Activated CD8-positive, alpha-beta memory T cell treated with anti-CD3 and anti-CD28 coated beads for 1 hour (primary cell): ENCODE measurements around the gene DIPK1B.

Experiments used
- DNase-seq, 2 donors: peaks; one replicate each; pipeline ENCODE4 v3.0.0-alpha.2; 2020; ENCODE audit warnings: low read depth in 1 of 2; ENCODE audit errors: extremely low read depth in 1 of 2

DIPK1B gene

GRCh38 chr9:136673088-136673974 is 39.0 kb upstream of the DIPK1B start:
- no peak for DNase-seq

DNA sequence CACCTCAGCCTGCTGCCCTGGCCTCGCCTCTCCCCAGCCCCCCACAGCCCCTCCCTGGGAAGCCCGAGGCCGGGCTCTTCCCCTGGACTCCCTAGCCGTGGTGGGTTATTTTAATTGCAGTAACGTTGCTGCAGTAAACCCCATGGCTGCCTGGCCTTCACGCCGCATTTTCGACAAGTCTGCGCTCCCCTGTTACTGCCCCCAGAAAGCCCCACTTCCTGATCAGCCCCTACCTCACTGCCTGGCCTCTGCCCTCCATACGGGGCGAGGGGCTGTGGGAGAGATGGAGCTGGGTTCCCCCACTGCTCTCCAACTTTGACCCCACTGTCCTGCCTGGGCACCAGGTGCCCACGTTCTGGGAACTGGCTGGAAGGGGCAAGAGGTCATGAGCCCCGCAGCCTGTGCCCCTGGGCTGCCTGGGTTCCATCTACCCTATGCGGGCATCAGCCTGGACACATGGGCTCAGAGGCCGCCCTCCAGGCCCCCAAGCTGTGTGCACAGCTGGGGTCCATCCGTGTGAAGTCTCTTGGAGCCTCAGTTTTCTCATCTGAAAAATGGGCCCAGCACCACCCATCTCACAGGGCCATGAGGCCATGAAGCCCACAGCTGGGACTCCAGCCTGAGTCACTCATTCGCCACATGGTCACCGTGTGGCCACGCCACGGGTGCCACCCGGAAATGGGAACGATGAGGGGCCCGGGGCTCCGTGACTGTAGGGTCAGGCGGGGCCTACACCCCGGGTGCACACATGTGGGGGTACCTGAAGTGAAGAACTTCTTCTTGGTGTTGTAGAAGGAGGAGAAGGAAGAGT is 38.2 kb upstream of the DIPK1B start:
- DNase-seq: no peak

- no peak for DNase-seq
These were observed 37.5 kb upstream of the DIPK1B start for GRCh38 chr9:136674786-136675349.

GRCh38 chr9:136675477-136676296 is 36.7 kb upstream of the DIPK1B start:
- no peak for DNase-seq

DNA sequence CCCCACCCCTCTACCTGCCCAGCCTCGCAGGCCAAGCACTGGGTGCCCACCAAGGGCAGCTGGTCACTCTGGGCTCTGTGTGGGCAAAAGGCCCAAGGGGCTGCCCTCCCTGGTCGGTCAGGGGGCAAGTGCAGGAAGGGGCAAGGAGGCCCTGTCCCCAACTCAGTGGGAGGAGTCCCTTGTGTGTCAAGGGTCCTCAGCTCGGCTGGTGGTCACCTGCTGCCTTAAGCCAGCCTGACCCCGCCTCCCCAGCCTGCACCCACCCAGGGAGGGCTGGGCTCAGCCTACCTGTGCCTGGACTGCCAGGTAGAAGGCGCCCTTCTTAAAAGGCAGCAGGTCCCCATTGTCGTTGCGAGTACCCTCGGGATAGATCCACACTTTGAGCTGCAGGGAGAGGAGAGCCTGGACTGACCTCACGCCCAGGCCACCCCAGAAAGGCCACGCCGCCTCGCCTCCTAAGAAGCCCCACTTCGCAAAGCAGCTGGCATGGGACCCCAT is 36.0 kb upstream of the DIPK1B start:
- no peak for DNase-seq

DNA sequence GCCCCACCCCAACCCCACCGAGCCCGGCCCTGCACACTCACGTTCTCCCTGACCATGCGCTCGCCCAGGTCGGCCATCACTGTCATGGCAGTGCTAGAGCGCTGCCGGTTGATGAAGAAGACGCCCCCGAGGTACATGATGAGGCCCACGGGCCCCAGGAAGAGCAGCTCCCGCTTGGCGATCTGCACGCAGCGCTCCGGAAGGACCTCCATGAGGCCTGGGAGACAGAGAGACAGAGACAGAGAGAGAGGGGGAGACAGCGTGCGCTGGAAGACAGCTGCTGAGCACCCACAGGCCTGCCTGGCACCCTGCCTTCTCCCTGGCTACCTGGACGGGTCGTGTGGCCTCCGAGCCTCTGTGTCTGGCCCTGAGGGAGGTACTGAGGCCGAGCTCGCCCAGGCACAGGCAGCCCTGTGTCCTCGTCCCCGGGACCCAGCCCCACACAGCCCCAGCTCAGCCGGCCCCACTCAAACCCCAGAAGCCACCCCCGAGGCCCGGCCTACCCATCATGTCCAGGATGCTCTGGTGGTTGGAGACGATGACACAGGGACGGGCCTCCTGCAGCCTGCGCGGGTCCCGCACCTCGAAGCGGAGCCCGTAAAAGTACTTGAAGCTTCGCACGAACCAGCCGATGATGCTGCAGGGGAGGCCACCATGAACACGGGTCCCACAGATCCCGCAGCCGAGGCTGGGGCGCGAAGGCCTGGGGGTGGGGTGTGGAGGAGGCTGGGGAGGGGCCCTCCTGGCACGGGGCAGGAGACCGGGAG is 35.3 kb upstream of the DIPK1B start:
- no peak for DNase-seq

- no peak for DNase-seq
These were observed 34.3 kb upstream of the DIPK1B start for GRCh38 chr9:136678034-136678433.

- DNase-seq: no peak
These were observed 33.7 kb upstream of the DIPK1B start for GRCh38 chr9:136678624-136679023.

GRCh38 chr9:136679431-136679941 is 32.9 kb upstream of the DIPK1B start:
- no peak for DNase-seq

DNA sequence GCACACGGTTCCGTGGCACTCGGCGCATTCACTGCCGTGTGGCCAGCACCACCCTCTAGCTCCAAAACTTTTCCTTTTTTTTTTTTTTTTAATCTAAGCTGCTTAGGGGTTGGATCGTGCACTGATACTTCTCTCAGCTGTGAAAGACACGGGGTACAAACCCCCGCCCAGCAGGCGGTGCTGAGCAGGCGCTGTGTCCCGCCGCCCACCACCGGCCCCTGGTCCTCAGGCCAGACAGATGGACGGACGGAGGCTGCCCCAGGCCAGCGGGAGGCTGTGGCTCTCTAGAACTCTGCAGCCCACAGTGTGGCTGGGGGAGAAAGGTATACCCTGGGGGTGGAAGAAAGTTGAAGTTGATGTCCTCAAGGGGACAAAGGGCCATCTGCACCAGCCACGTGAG is 31.3 kb upstream of the DIPK1B start:
- DNase-seq: no peak

- DNase-seq: no peak
These were observed 30.2 kb upstream of the DIPK1B start for GRCh38 chr9:136681945-136682699.

DNA sequence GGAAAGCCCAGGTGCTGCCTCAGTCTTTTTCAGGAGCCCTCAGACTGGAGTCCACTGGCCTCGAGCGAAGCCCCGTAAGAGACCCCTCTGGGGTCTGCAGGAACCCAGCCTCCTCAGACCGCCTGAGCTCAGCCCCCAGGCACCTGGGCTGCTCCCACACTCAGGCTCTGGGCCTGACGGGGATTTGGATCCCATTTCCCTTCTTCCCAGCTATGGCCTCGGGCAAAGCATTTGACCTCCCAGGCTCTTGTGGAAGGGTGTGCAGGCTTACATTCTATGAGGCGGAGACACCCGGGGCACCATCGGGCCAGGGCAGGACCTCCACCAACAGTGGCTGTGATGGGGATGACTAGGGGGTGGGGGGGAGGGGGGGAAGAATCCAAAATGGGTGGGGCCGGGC is 29.7 kb upstream of the DIPK1B start:
- DNase-seq: no peak

- no peak for DNase-seq
These were observed 29.1 kb upstream of the DIPK1B start for GRCh38 chr9:136683173-136683745.

DNA sequence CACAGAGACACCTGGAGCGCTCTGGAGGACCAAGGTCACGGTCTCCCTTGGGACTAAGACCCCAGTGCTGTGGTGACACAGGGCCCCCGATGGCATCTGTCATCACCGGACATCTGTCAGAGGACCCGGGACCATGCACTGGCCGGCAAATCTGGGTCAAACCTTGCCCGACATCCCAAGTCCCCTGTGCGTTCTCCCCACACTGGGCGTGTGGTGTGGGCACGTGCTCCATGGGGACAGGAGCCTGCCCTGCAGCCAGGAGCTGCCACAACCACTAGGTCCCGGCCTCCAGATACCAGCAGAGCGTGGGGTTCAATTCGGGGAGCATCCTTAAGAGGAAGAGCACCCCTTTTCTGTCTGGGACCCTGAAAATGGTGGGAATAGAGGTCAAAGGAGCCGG is 28.6 kb upstream of the DIPK1B start:
- DNase-seq: no peak

GRCh38 chr9:136684339-136684738 is 28.0 kb upstream of the DIPK1B start:
- no peak for DNase-seq

DNA sequence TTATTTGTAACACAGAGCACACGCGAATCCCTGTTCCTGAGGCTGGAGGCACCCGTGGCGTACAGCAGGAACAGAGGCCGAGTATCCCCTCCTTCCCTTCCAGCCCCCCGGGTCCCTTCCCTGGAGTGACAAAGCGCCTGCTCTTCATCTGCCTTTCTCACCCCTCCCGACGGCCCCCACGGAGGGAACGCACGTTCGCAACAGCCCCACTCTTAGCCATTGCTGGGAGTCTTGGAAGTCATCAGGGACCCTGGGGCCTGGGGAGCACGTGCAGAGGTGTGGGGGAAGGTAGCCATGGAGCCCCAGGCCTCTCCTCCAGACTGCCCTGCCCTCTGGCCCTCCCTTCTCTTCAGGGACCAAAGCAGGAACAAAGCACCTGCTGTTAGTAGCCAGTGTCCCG is 27.6 kb upstream of the DIPK1B start:
- DNase-seq: no peak

GRCh38 chr9:136685216-136685615 is 27.2 kb upstream of the DIPK1B start:
- DNase-seq: no peak

DNA sequence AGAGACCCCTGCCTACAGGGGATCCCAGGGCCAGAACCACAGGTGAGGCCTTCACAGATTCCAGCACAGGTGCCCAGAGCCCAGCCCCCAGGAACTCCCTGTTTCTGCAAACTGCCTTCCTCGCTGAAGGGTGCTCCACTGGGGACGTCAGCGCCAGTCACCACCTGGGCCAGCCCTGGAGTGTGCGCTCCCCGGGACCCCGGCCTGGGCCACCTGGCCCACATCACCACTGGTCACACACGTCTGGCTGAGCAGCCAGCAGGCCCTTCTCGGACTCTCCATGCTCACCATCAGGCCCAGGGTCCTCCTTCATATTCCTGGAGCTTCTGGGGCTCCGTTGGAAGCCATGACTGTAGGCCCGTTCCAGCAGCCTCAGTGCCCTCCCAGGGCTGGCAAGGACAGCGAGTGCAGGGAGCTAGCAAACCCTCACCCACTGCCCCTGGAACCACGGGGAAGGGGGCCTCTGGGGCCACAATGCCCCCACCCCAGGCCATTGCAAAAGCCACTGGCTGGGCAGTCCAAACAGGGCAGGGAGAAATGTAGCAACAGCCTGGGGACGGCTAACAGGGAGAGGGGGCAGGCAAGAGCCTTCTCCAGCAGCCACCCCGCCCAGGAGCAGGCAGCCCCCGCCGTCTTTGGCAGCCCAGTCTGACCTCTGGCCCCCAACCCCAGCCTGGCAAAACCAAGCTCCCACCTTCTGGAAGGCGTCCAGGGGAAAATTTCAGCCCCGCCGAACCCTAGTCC is 26.4 kb upstream of the DIPK1B start:
- no peak for DNase-seq
